Globus pallidus (tissue), 1 donor: ENCODE data around the gene STARD7.

Source experiments
- DNase-seq: peaks from one replicate; pipeline ENCODE4 v3.0.0-alpha.2; 2015; ENCODE audit warnings: low spot score

The STARD7 gene

GRCh38 chr2:96135621-96136020 is 73.0 kb downstream of the STARD7 start:
- DNase-seq, result no peak

DNA sequence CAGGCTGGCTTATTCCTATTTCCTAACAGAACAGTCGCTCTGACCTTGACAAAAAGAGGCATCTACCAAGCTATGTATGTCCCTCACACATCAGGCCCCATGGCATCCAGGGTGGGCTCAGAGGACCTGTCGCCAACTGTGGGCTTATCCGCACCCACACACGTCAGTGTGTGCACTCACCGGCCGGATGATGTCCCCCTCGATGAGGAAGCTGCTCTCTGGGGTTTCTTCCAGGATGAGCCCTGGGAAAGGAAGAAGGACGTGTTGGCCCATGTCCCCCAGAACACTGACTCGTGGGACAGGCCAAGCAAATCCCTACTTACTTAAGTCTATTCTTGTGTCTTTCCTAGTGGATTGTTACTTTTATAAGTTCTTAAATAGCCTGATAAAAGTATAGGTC is 73.5 kb downstream of the STARD7 start:
- no peak for DNase-seq
